Omental fat pad (tissue), 4 donors: ENCODE measurements around the gene BRME1. TPM values are rescaled to one million over a fixed set of nuclear protein-coding genes. Genes with fewer than 3 reads are reported as not detected.
A peak's percentile ranks its signal among the peaks of the same experiment; 100 is the strongest.

Source experiments
- ATAC-seq: fragments of 150-250 bp; one replicate; pipeline ENCODE4 v1.9.1; 2016; ENCODE audit warnings: mild to moderate bottlenecking, moderate library complexity; ENCODE audit not compliant: low FRiP score
- DNase-seq: peaks from one replicate; pipeline ENCODE4 v3.0.0-alpha.2; 2019; ENCODE audit warnings: low spot score
- CTCF ChIP-seq, 3 donors: fragments of 450-650 bp; IDR thresholded peaks; one replicate each; pipeline ENCODE4 v1.5.1; 2016 to 2017; ENCODE audit warnings: antibody characterized with exemption in 3 of 3, mild to moderate bottlenecking in 3 of 3, moderate library complexity in 2 of 3
- small RNA-seq: library from RNA; depleted of rRNA; stranded (forward); fragments of <200 nt; gene quantifications from one replicate; pipeline ENCODE3, GENCODE V24; 2016
- total RNA-seq, 4 donors: library from RNA; depleted of rRNA; stranded (reverse); fragments of >200 nt; gene quantifications; one replicate each; pipeline ENCODE4 v1.1.0, GENCODE V29; 2016

Gene BRME1
- total RNA-seq, 4 donors from 2014 or later = 0.46 to 0.95 TPM; not detected in 2

DNA sequence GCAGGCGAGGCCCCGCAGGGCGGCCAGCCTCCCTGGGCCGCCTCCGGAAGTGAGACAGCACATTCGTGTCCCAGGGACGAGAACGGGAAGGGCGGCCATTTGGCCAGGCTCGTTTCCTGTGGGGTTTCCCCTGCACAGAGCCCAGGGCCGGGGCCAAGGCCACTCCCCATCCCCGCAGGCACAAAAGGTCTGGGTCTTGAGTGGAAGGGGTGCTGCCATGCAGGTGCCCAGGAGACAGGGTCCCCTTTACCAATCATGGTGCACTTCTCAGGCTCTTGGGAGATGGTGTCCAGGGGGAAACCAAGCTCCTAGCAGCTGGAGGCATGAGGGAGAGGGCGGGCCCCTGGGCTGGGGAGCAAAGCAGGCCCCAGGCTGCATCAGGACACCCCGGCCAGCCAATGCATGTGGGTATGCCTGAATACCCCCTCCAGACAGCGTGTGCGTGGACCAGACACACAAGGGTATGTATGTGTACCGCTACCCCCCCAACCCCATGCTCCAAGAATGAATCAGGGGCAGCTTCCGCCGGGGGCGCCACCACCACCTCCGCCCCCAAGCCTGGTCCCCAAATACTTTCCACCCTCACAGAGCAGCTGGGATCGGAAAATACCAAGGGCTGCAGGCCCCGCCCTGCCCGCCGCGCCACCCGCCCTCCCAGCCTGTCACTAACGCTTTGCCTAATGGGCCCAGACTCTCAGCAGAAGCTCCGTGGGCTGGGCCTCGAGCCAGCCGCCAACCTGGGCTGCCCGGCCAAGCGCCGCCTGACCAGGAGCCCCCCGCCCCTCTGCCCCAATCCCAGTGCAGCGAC is 66.6 kb downstream of the BRME1 start:
- ATAC-seq = peak; percentile 25
- no peak for TF ChIP-seq CTCF (IDR thresholded peaks at IDR 0.05)

DNA sequence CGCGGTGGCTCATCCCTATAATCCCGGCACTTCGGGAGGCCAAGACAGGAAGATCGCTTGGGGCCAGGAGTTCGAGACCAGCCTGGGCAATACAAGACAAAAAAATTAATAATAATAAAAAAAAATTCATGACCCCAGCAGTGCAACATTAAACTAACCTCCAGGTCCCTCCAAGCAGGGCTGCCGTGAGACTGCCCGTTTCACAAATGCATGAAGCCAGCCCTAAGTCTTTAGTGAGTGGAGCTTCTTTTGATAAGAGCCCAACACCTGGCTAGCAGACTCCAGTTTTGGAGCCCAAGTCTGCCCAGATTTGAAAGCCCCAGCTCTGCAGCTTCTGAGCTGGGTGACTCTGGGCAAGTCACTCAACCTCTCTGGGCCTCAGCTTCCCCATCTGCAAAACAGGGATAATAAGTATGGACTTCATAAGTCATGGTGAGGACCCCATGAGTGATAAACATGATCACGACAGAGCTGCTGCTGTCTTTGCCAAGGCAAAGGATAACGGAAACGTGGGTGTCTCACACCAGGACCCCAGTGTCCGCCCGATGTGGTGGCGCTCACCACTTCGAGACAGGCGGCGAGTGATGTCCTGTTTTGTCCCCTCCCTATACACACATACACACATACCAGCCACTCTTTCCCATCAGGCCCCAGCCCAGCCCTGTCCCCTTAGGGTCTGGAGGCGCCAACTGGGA is 67.3 kb downstream of the BRME1 start:
- ATAC-seq (no peak), DNase-seq (no peak)
- TF ChIP-seq CTCF (IDR thresholded peaks at IDR 0.05) = no peak

More for the DNA sequence above, 66.6 kb downstream of the BRME1 start:
- no peak for DNase-seq

DNA sequence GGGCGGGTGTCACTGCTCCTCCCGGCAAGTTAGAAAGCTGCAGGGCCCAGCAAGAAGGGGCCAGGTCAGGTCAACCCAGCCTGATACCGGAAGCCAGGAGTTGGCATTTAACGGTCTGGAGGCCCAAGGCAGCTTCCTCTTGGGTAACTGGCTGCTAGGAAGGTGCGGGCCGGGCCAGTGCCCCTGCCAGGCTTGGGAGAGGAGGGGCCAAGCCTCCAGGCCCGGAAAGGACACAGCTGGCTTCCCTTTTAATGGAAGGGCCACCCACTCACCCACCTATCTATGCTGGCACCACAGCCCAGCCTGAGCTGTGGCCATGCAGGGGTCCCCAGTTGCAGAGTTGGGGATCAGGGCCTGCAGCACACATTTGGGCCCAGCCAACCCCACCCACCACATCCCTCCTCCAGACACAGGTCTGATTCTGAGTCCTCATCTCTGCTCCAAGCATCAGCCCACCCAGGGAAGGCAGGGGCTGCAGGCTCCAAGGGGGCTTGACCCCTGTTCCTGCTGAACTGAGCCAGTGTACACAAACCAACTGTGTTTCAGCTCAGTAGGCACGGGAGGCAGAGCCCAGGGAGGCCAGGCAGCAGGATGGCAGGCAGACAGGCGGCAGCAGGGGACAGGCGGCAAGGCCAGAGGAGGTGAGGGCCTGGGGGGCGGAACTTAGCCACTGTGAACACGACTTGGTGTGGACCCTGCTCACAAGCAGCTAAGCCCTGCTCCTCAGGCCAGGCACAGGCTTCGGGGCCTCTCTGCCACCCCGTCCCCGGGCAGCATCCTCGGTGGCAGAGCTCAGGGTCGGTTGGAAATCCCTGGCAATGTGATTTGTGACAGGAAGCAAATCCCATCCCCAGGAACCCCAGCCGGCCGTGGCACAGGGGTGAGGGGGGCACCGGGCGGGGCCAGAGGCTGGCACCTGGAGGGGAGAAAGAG is 69.9 kb downstream of the BRME1 start:
- DNase-seq = no peak
- no peak for TF ChIP-seq CTCF (IDR thresholded peaks at IDR 0.05)
- ATAC-seq = no peak

- no peak for DNase-seq
- no peak for TF ChIP-seq CTCF (IDR thresholded peaks at IDR 0.05)
- ATAC-seq = peak; percentile 3
These were observed 71.5 kb downstream of the BRME1 start for GRCh38 chr19:13834244-13835069.

DNA sequence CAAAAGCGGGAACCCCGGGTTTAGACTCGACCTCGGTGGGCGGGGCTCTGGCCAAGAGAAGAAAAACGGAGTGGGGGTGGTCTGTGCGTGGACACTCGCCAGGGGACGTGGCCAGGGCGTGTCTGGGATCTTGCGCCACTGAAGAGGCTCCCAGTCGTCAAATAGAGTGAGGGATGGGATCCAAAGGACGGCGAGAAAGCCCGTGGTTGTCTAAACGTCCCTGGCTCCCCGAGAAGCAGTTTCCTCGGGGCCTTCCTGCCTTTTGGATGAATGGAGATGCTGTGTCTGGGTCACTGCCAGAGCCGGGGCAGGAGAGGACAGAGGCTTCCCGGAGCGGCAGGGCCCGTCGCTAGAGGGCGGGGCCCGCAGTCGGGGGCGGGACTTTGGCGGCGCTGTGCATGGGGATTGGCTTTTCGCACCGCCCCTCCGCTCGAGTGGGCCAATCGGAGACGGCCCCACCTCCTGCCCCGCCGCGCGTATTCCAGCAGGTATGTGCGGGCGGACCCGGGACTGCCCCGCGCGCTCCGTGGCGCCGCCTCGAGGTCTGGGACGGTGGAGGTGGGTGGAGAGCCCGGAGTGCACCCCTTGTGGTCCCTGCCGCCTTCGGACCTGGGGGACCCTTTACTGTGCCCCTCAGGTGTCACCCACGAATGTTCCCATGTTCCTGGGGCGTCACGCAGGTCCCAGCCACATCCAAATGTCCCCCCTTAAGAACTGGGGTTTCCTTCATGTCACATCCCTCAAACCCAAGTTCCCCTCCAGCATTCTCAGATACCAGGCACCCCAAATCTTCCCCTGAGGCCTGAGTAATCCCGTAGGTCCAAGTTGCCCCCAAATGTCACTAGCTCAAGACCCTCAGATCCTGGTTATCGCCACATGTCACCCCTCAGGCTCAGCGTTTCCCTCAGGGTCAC is 72.3 kb downstream of the BRME1 start:
- peak; percentile 86 for ATAC-seq
- TF ChIP-seq CTCF (IDR thresholded peaks at IDR 0.05) = no peak
- DNase-seq = peak; percentile 84

Small RNA genes lying within 50 kb of the gene (small RNA-seq; reads per million reads assigned to genes)
- gene MIR181C (44.3 reads per million, percentile 95 among the genes with 10 or more reads in this experiment), gene MIR181D (36.9 reads per million, percentile 95 among the genes with 10 or more reads in this experiment)

Other genes with a start within 250 kb of the BRME1 start
- gene MRI1, start 141.6 kb downstream of the BRME1 start, total RNA-seq = 10 to 100 TPM; 34.1 to 82.1 (median 38.5) TPM
- gene C19orf53, start 131.7 kb downstream of the BRME1 start, total RNA-seq = 100 to 1,000 TPM; 135 to 206 (median 170) TPM
- gene ZSWIM4, start 110.7 kb downstream of the BRME1 start, total RNA-seq = 1 to 10 TPM; 3.8 to 5.2 (median 4.6) TPM
- gene NANOS3, start 29.0 kb downstream of the BRME1 start, total RNA-seq = not detected
- gene CC2D1A, start 84 bp upstream of the BRME1 start, total RNA-seq = 10 to 100 TPM; 12.3 to 24.9 (median 15.6) TPM
- gene PODNL1, start 32.3 kb upstream of the BRME1 start, total RNA-seq = not detected
- gene DCAF15, start 46.4 kb upstream of the BRME1 start, total RNA-seq = 10 to 100 TPM in 3 of 4 donors, 1 to 10 TPM in 1; 8.9 to 22.9 (median 11.9) TPM
- gene RFX1, start 100.2 kb upstream of the BRME1 start, total RNA-seq = 1 to 10 TPM; 2.8 to 7.6 (median 3.2) TPM
- gene RLN3, start 122.0 kb upstream of the BRME1 start, total RNA-seq = not detected
- 10 to 100 TPM in 1 of 4 donors, 1 to 10 TPM in 3; 4.5 to 12.8 (median 6.3) TPM for gene IL27RA, start 125.6 kb upstream of the BRME1 start, total RNA-seq
- gene PALM3, start 156.0 kb upstream of the BRME1 start, total RNA-seq = not detected
- gene MISP3, start 166.7 kb upstream of the BRME1 start, total RNA-seq = 1 to 10 TPM in 3 of 4 donors, not detected in 1; 1.6 to 3.0 (median 2.8) TPM
- gene C19orf67, start 179.7 kb upstream of the BRME1 start, total RNA-seq = not detected
- gene SAMD1, start 184.6 kb upstream of the BRME1 start, total RNA-seq = 10 to 100 TPM in 2 of 4 donors, 1 to 10 TPM in 2; 8.6 to 22.5 (median 10.8) TPM
- gene PRKACA, start 211.6 kb upstream of the BRME1 start, total RNA-seq = 10 to 100 TPM; 31.5 to 56.1 (median 45.1) TPM
- gene ASF1B, start 230.5 kb upstream of the BRME1 start, total RNA-seq = 1 to 10 TPM in 1 of 4 donors, under 1 TPM in 2, not detected in 1; 0.37 to 2.5 (median 0.95) TPM